Frontal cortex (tissue), 1 donor: ENCODE results near the gene ATP2A1. TPM values are rescaled to one million over a fixed set of nuclear protein-coding genes. Genes with fewer than 3 reads are reported as not detected.

Source experiments
- small RNA-seq: library from RNA; depleted of rRNA; stranded (forward); fragments of <200 nt; gene quantifications from one replicate; pipeline ENCODE3, GENCODE V24; 2014
- total RNA-seq: library from RNA; depleted of rRNA; stranded (reverse); fragments of >200 nt; gene quantifications from one replicate; pipeline ENCODE4 v1.2.3, GENCODE V29; 2014

The ATP2A1 gene
- total RNA-seq, 1 donor from 2014 or later, result not detected

Small RNAs within 50 kb of the gene (small RNA-seq; reads per million reads assigned to genes)
- not detected for gene RF00416

Other genes starting within 250 kb of the ATP2A1 start
- not detected for gene NPIPB8, start 240.4 kb upstream of the ATP2A1 start, total RNA-seq
- gene EIF3C, start 167.0 kb upstream of the ATP2A1 start, total RNA-seq, result 207 TPM
- gene NPIPB9, start 126.7 kb upstream of the ATP2A1 start, total RNA-seq, result 2.4 TPM
- gene ATXN2L, start 55.5 kb upstream of the ATP2A1 start, total RNA-seq, result 18.3 TPM
- 64.4 TPM for gene TUFM, start 32.1 kb upstream of the ATP2A1 start, total RNA-seq
- 10.6 TPM for gene SH2B1, start 14.6 kb upstream of the ATP2A1 start, total RNA-seq
- gene RABEP2, start 46.8 kb downstream of the ATP2A1 start, total RNA-seq, result 12.2 TPM
- gene CD19, start 53.5 kb downstream of the ATP2A1 start, total RNA-seq, result under 0.01 TPM
- gene NFATC2IP, start 72.4 kb downstream of the ATP2A1 start, total RNA-seq, result 17.9 TPM
- 22.4 TPM for gene SPNS1, start 96.3 kb downstream of the ATP2A1 start, total RNA-seq
- 0.41 TPM for gene LAT, start 106.6 kb downstream of the ATP2A1 start, total RNA-seq